Left renal cortex interstitium (tissue), 4 donors: ENCODE data around the gene FYN. TPM values are rescaled to one million over a fixed set of nuclear protein-coding genes. Genes with fewer than 3 reads are reported as not detected.

ENCODE experiments used
- DNase-seq, 4 donors: peaks; one replicate each; pipeline ENCODE4 v3.0.0-alpha.2; 2013; ENCODE audit warnings: low read depth in 4 of 4, low spot score in 2 of 4, missing footprints in 1 of 4
- polyA plus RNA-seq, 4 donors: library from polyadenylated mRNA; unstranded; fragments of 120-200 nt; gene quantifications; one replicate each; pipeline ENCODE4 v1.2.1, GENCODE V29; 2013; ENCODE audit not compliant: insufficient read length in 4 of 4

The FYN gene
- polyA plus RNA-seq, 4 donors = 150 to 173 (median 158) TPM

DNA sequence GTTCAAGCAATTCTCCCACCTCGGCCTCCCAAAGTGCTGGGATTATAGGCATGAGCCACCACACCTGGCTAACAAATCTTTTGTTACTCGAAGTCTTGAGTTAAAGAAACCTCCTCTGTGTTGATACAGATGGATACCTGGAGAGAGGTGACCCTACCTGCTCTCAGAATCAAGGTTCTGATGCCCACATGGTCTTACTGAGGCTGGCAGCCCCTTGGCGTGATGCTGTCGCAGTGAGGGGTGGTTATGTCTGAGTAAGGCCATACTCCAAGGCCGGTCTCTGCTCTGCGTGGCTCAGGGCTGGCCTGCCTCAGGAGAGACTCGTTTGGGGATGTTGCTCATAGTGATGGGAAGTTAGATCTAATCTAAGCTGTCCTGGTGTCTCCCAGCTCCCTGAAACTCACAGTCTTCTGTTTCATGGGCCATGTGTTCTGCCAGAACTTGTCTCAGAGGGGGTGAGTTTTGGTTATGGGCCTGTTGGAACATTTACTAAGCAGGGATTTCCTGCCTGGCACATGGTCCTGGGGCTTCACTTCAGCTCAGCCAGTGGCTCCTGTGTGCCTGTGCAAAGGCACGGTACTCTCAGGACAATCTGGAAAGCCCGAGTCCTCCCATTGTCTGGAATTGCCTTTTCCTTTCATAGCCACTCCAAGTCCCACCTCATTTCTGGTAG is 250.1 kb downstream of the FYN start:
- no peak for DNase-seq

DNA sequence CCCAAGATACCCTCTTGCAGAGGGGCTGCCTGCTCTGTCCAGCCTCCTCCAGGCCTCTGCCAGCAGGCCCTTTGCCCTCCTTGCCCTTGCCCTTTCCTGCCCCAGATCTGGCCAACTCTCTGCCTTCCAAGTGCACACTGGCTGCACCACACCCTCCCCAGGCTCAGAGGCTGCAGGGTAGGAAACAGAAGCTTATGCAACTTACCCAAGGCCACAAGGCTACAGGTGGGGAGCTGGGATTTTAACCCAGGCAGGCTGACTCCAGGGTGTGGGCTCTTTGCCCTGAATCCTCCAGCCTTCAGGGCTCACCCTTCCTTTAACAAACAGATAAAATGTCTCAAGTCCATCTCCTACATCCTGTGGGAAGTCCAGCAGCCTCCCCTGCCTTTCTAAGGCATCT is 253.1 kb downstream of the FYN start:
- no peak for DNase-seq

DNA sequence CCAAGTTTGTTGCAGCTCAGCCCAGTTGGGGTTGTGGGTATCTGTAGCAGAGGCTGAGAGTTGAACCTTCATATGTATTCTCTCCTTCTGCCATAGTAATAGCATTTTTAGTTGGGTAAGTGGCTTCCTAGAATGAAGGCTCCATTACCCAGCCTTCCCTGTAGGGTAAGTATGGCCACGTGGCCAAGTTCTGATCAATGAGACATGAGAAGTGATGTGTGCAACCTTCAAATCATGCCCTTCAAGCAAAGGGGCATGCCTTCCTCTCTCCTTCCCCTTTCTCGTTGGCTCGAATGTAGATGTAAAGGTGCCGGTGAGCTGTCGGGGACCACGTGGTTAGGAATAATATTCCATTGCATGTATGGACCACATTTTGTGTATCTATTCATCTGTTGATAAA is 254.8 kb downstream of the FYN start:
- no peak for DNase-seq

- no peak for DNase-seq
Measured at GRCh38 chr6:111617149-111617548, 256.1 kb downstream of the FYN start.

DNA sequence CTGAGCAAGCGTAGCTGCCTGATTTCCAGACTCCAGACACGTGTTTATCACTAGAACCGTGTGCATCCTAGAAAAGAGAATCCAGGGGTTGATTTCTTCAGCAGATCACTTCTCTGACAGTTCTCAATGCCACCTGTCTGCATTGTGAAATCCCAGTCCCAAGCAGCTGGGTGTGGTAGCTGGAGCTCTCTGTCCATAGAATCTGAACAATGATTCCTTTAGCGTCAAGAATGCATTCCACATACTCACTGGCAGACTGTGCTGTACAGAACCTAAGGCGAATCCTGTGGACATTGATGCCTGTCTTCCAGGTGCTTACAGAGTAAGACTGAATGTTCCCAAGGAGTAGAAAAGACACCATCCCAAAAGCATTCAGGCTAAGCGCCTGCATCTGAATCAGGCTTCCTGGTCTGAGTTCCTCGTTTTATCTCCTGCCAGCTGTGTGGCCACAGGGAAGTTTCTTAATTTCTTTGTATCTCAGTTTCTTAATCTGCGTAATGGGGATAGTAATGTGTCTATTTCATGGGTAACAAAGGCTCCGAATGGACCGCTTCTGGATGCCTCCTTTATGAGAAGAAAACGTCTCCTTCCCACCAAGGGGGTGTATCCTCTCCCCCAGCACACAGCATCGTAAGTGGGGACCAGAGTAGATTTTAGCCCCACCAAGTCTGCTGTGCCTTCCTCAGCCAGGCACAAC is 257.2 kb downstream of the FYN start:
- DNase-seq = no peak

DNA sequence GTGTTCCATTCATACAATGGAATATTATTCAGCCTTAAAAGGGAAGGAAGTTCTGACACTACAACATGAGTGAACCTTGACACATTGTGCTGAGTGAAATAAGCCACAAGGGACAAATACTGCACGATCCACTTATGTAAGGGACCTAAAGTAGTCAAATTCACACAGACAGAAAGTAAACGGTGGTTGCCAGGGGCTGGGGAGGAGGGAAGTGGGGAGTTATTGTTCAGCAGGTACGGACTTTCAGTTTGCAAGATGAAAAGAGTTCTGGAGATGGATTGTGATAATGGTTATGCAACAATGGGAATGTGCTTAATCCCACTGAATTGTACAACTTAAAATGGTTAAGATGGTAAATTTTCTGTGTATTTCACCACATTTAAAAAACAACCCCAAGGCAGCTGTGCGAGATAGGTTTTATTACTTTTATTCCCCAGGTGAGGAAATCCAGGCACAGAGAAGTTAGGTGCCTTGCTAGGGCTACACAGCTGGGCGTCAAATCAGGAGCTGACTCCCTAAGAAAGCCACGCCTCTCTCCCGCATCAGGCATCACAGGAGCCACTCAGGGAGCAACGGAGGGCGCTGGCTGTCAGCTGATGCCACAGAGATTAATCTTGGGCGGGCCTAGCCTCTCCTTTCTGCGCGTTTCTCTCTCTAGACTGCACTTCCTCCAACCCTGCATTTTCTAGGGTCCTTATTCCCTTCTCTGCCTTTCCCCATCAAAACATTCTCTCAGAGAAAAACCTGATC is 258.2 kb downstream of the FYN start:
- DNase-seq = no peak

DNA sequence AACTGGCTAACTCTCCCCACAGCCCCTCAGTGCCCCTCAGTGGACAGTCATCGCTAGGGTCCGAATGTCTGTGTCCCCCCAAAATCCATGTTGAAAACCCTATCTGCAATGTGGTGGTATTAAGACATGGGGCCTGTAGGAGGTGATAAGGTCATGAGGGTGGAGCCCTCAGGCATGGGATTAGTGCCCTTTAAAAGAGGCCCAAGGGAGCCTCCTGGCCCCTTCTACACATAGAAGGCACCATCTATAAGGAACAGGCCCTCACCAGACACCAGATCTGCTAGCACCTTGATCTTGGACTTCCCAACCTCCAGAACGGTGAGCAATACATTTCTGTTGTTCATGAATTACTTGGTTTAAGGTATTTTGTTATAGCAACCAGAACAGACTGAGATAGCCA is 260.9 kb downstream of the FYN start:
- no peak for DNase-seq

- no peak for DNase-seq
Measured at GRCh38 chr6:111610548-111611172, 262.6 kb downstream of the FYN start.

Other genes with a start within 250 kb of the FYN start
- 1 to 10 TPM; 1.8 to 3.9 (median 3.4) TPM for gene CCN6, start 180.7 kb upstream of the FYN start, polyA plus RNA-seq
- gene TUBE1, start 214.0 kb upstream of the FYN start, polyA plus RNA-seq = 10 to 100 TPM; 24.6 to 55.7 (median 38.0) TPM
- gene FAM229B, start 214.1 kb upstream of the FYN start, polyA plus RNA-seq = 10 to 100 TPM; 40.8 to 56.4 (median 43.4) TPM